COLO829 (cell line): ENCODE data around the gene FKBP8.
"Not testable (repeated sequence)": the region's sequence is repeated elsewhere in the genome, so short reads cannot be mapped to it uniquely, and the experiment has no call there.

Source experiments
- DNase-seq: peaks from one replicate; pipeline ENCODE4 v3.0.0; 2012; ENCODE audit warnings: low spot score

The FKBP8 gene

GRCh38 chr19:18542941-18543813 lies at the start of gene FKBP8:
Gene FKBP8, minus strand, starts transcription at chr19:18543573. Its CDS starts 1,603 bp downstream, at chr19:18541970.
- peak; percentile 95 for DNase-seq

GRCh38 chr19:18592732-18593131 lies 49.4 kb upstream of the FKBP8 start:
- DNase-seq = not testable (repeated sequence)

- DNase-seq = no peak
These were observed 48.5 kb upstream of the FKBP8 start for GRCh38 chr19:18591735-18592385.

- no peak for DNase-seq
These were observed 47.2 kb upstream of the FKBP8 start for GRCh38 chr19:18590273-18591272.

GRCh38 chr19:18589380-18590272 lies 46.3 kb upstream of the FKBP8 start:
- no peak for DNase-seq

- DNase-seq = no peak
These were observed 45.4 kb upstream of the FKBP8 start, which contains the start of gene REX1BD for GRCh38 chr19:18588611-18589379. Gene REX1BD, plus strand, starts transcription at chr19:18588798. Its CDS starts 4 bp downstream, at chr19:18588802.

- no peak for DNase-seq
These were observed 44.7 kb upstream of the FKBP8 start for GRCh38 chr19:18587962-18588610.

GRCh38 chr19:18587561-18587960 lies 44.2 kb upstream of the FKBP8 start:
- DNase-seq = no peak

- no peak for DNase-seq
These were observed 42.9 kb upstream of the FKBP8 start for GRCh38 chr19:18586306-18586705.

GRCh38 chr19:18580311-18580710 lies 36.9 kb upstream of the FKBP8 start:
- DNase-seq = no peak

- no peak for DNase-seq
These were observed 34.1 kb upstream of the FKBP8 start for GRCh38 chr19:18577365-18577914.

GRCh38 chr19:18576383-18576782 lies 33.0 kb upstream of the FKBP8 start:
- DNase-seq = no peak

GRCh38 chr19:18574691-18575291 lies 31.4 kb upstream of the FKBP8 start:
- no peak for DNase-seq

GRCh38 chr19:18571564-18572344 lies 28.4 kb upstream of the FKBP8 start, which contains the start of gene UBA52:
Gene UBA52, plus strand, starts transcription at chr19:18571857. Its CDS starts 1,444 bp downstream, at chr19:18573301.
- DNase-seq = peak; percentile 84

GRCh38 chr19:18568367-18568766 lies 25.0 kb upstream of the FKBP8 start:
- no peak for DNase-seq

- no peak for DNase-seq
These were observed 23.6 kb upstream of the FKBP8 start for GRCh38 chr19:18566953-18567352.

GRCh38 chr19:18562086-18562485 lies 18.7 kb upstream of the FKBP8 start:
- DNase-seq = no peak

- no peak for DNase-seq
These were observed 16.3 kb upstream of the FKBP8 start for GRCh38 chr19:18559685-18560084.
